ACC112 (cell line): ENCODE results near the gene XPR1.
"Not testable (repeated sequence)": the region's sequence is repeated elsewhere in the genome, so short reads cannot be mapped to it uniquely, and the experiment has no call there.

ENCODE experiments used
- H2AFZ ChIP-seq: fragments of 200-600 bp; sonication (generic); one replicate; pipeline ENCODE4 v1.6.0; 2017; ENCODE audit warnings: antibody characterized with exemption, low read length; ENCODE audit not compliant: unreplicated experiment
- H3K27ac ChIP-seq: fragments of 200-600 bp; sonication (generic); 2 replicates; pipeline ENCODE4 v1.5.1; 2014; ENCODE audit warnings: low read depth, mild to moderate bottlenecking, antibody characterized with exemption, low read length, moderate library complexity
- H3K27me3 ChIP-seq: fragments of 200-600 bp; sonication (generic); 2 replicates; pipeline ENCODE4 v1.6.1; 2014; ENCODE audit warnings: mild to moderate bottlenecking, antibody characterized with exemption, low read length, moderate library complexity, mixed read lengths; ENCODE audit not compliant: insufficient read depth
- H3K36me3 ChIP-seq: fragments of 200-600 bp; sonication (generic); 2 replicates; pipeline ENCODE4 v1.6.1; 2016; ENCODE audit warnings: mild to moderate bottlenecking, antibody characterized with exemption, low read length, moderate library complexity, mixed read lengths; ENCODE audit not compliant: insufficient read depth
- H3K4me1 ChIP-seq: fragments of 200-600 bp; sonication (generic); one replicate; pipeline ENCODE4 v1.6.1; 2016; ENCODE audit warnings: low read length, mixed read lengths; ENCODE audit not compliant: insufficient read depth, unreplicated experiment, control insufficient read depth
- H3K4me3 ChIP-seq: fragments of 200-600 bp; sonication (generic); 2 replicates; pipeline ENCODE4 v1.5.1; 2014; ENCODE audit warnings: mild to moderate bottlenecking, low read depth, low read length
- H3K79me2 ChIP-seq: fragments of 200-600 bp; sonication (generic); one replicate; pipeline ENCODE4 v1.6.0; 2016; ENCODE audit warnings: low read length; ENCODE audit not compliant: control insufficient read depth, unreplicated experiment, insufficient read depth

Gene XPR1

GRCh38 chr1:180720753-180721152 lies 88.9 kb downstream of the XPR1 start:
- no peak overlapping the region for H3K4me3 ChIP-seq
- H3K79me2 ChIP-seq = no peaks in the 10 kb centered on the region
- no peaks in the 10 kb centered on the region for H3K27me3 ChIP-seq

DNA sequence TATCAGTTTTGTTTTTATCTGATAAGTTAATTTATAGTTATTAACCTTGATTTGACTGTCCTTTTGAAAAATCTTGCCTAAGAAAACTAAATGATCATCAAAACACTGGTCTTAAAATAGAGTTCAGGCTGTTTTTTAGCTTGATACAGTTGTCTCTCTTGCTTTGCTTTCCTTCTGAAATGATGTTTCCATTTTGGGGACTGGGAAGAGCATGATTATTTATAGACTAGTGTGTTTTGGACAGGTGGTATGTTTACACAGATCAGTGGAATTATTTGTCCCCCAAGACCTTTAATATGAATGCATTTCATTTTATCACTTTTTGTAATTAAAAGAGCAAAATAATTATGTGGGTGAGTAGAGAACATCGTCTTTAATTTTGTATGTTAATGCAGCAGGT lies 90.8 kb downstream of the XPR1 start:
- Histone ChIP-seq H3K36me3 (no peaks in the 10 kb centered on the region), H3K4me1 (no peaks in the 10 kb centered on the region), H3K79me2 (no peaks in the 10 kb centered on the region), H3K4me3 (no peak overlapping the region), H3K27me3 (no peaks in the 10 kb centered on the region), H2AFZ (no peak overlapping the region), H3K27ac (no peak overlapping the region)

More at GRCh38 chr1:180720753-180721152, 88.9 kb downstream of the XPR1 start:
- Histone ChIP-seq H2AFZ (no peak overlapping the region), H3K36me3 (no peaks in the 10 kb centered on the region), H3K27ac (no peak overlapping the region), H3K4me1 (no peaks in the 10 kb centered on the region)

GRCh38 chr1:180724055-180724454 lies 92.2 kb downstream of the XPR1 start:
- no peaks in the 10 kb centered on the region for H3K27me3 ChIP-seq
- no peak overlapping the region for H2AFZ ChIP-seq
- H3K36me3 ChIP-seq = no peaks in the 10 kb centered on the region
- H3K4me1 ChIP-seq = no peaks in the 10 kb centered on the region
- no peak overlapping the region for H3K27ac ChIP-seq
- H3K4me3 ChIP-seq = no peak overlapping the region
- H3K79me2 ChIP-seq = no peaks in the 10 kb centered on the region

GRCh38 chr1:180726024-180726423 lies 94.2 kb downstream of the XPR1 start:
- not testable (repeated sequence) for H3K79me2 ChIP-seq, H3K27me3 ChIP-seq, H3K36me3 ChIP-seq, H3K4me3 ChIP-seq, H2AFZ ChIP-seq, H3K27ac ChIP-seq, H3K4me1 ChIP-seq

GRCh38 chr1:180727751-180728150 lies 95.9 kb downstream of the XPR1 start:
- H3K4me3 ChIP-seq, H3K27me3 ChIP-seq, H3K4me1 ChIP-seq, H3K27ac ChIP-seq, H3K36me3 ChIP-seq, H2AFZ ChIP-seq, H3K79me2 ChIP-seq: not testable (repeated sequence)

GRCh38 chr1:180728472-180729106 lies 96.8 kb downstream of the XPR1 start:
- no peaks in the 10 kb centered on the region for H3K36me3 ChIP-seq
- H3K79me2 ChIP-seq = no peaks in the 10 kb centered on the region
- no peak overlapping the region for H3K27ac ChIP-seq

GRCh38 chr1:180731131-180731530 lies 99.3 kb downstream of the XPR1 start:
- H3K4me3 ChIP-seq = no peak overlapping the region
- no peak overlapping the region for H3K27ac ChIP-seq
- no peaks in the 10 kb centered on the region for H3K4me1 ChIP-seq
- no peaks in the 10 kb centered on the region for H3K27me3 ChIP-seq
- H3K79me2 ChIP-seq = no peaks in the 10 kb centered on the region
- H2AFZ ChIP-seq = no peak overlapping the region
- no peaks in the 10 kb centered on the region for H3K36me3 ChIP-seq

More at GRCh38 chr1:180728472-180729106, 96.8 kb downstream of the XPR1 start:
- Histone ChIP-seq H3K27me3 (no peaks in the 10 kb centered on the region), H3K4me1 (no peaks in the 10 kb centered on the region), H3K4me3 (no peak overlapping the region), H2AFZ (no peak overlapping the region)

- Histone ChIP-seq H3K4me1 (no peaks in the 10 kb centered on the region), H3K4me3 (no peak overlapping the region), H2AFZ (no peak overlapping the region), H3K79me2 (no peaks in the 10 kb centered on the region), H3K27me3 (no peaks in the 10 kb centered on the region), H3K36me3 (no peaks in the 10 kb centered on the region), H3K27ac (no peak overlapping the region)
Observed at GRCh38 chr1:180732866-180733265, 101.0 kb downstream of the XPR1 start.

DNA sequence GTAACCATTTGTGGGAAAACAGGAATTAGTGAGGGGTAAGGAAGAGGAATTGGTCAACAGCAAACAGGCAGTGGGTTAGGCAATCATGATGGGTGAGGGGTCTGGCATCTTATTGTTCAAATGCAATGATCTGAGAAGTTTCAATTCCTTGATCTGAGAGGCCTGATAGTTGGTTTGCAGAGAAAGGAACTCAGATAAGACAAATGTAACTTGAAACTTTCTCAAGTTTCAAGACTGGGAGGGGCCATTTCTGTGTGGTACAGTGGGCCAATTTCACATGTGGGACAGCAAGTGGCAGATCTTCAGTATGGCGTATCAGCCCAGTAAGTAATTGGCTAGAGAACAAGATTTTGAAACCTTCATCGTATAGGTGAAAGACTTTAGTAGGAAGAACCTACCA lies 102.5 kb downstream of the XPR1 start:
- Histone ChIP-seq H3K27ac (no peak overlapping the region), H3K27me3 (no peaks in the 10 kb centered on the region), H3K36me3 (no peaks in the 10 kb centered on the region), H2AFZ (no peak overlapping the region), H3K4me1 (no peaks in the 10 kb centered on the region), H3K4me3 (no peak overlapping the region), H3K79me2 (no peaks in the 10 kb centered on the region)

DNA sequence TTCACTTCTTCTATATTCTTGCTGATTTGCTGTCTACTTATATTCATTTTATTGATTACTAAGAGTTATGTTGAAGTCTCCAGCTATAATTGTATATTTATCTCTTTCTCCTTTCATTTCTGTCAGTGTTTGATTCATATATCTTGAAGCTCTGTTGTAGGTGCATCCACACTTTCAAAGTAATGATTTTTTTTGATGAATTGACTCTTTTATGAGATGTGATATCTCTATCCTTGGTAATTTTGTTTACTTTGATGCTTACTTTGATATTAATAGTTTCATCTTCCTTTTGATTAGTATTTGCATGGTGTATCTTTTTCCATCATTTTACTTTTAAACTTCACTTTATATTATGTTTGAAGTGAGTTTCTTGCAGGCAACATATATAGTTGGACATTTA lies 110.8 kb downstream of the XPR1 start:
- Histone ChIP-seq H3K27ac (no peak overlapping the region), H3K79me2 (no peaks in the 10 kb centered on the region), H3K4me3 (no peak overlapping the region), H3K27me3 (no peaks in the 10 kb centered on the region), H2AFZ (no peak overlapping the region), H3K4me1 (no peaks in the 10 kb centered on the region), H3K36me3 (no peaks in the 10 kb centered on the region)

DNA sequence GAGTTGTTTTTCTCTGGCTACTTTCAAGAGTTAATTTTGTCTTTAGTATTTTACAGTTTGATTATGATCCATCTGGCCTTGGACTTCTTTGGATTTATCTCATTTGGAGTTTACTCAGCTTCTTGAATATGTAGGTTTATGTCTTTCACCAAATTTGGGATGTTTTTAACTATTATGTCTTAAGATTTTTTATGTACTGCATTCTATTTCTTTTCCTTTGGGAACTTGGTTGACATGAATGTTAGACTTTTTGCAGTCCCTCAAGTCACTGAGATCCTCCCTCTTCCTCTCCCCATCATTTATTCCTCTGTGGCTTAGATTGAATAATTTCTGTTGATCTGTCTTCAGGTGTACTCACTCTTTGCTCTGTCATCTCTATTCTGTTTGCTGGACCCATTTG lies 112.0 kb downstream of the XPR1 start:
- H3K4me1 ChIP-seq = no peaks in the 10 kb centered on the region

More for the DNA sequence above, 112.0 kb downstream of the XPR1 start:
- H3K79me2 ChIP-seq = no peaks in the 10 kb centered on the region
- H3K27me3 ChIP-seq = no peaks in the 10 kb centered on the region
- H3K27ac ChIP-seq = no peak overlapping the region
- H3K36me3 ChIP-seq = no peaks in the 10 kb centered on the region
- H3K4me3 ChIP-seq = no peak overlapping the region
- no peak overlapping the region for H2AFZ ChIP-seq
